ENCODE results near the gene METTL16.
"Not testable (repeated sequence)": the region's sequence is repeated elsewhere in the genome, so short reads cannot be mapped to it uniquely, and the experiment has no call there.

Gene METTL16

GRCh38 chr17:2445638-2446037, 66.0 kb downstream of the METTL16 start:
- Histone ChIP-seq H3K27ac (no peak overlapping the region), H3K4me2 (no peak overlapping the region), H3K79me2 (ENCODE audit: insufficient read depth, low read depth) (no peaks in the 10 kb centered on the region), H3K4me1 (ENCODE audit: low read depth, poor library complexity, severe bottlenecking) (no peaks in the 10 kb centered on the region), H3K9ac (no peak overlapping the region), H3K4me3 (IDR thresholded peaks at IDR 0.05; ENCODE audit: insufficient read depth, low read depth, low read length) (no peak overlapping the region), H2AFZ (ENCODE audit: low read depth) (no peak overlapping the region), H3K36me3 (ENCODE audit: insufficient read depth) (no peaks in the 10 kb centered on the region), H3K27me3 (ENCODE audit: insufficient read depth, low read depth) (no peaks in the 10 kb centered on the region), H4K20me1 (ENCODE audit: insufficient read depth) (no peaks in the 10 kb centered on the region)
- TF ChIP-seq, protein P1, sequence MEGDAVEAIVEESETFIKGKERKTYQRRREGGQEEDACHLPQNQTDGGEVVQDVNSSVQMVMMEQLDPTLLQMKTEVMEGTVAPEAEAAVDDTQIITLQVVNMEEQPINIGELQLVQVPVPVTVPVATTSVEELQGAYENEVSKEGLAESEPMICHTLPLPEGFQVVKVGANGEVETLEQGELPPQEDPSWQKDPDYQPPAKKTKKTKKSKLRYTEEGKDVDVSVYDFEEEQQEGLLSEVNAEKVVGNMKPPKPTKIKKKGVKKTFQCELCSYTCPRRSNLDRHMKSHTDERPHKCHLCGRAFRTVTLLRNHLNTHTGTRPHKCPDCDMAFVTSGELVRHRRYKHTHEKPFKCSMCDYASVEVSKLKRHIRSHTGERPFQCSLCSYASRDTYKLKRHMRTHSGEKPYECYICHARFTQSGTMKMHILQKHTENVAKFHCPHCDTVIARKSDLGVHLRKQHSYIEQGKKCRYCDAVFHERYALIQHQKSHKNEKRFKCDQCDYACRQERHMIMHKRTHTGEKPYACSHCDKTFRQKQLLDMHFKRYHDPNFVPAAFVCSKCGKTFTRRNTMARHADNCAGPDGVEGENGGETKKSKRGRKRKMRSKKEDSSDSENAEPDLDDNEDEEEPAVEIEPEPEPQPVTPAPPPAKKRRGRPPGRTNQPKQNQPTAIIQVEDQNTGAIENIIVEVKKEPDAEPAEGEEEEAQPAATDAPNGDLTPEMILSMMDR (conservative IDR thresholded peaks at IDR 0.05; ENCODE audit: low read depth, low read length), result no peak

DNA sequence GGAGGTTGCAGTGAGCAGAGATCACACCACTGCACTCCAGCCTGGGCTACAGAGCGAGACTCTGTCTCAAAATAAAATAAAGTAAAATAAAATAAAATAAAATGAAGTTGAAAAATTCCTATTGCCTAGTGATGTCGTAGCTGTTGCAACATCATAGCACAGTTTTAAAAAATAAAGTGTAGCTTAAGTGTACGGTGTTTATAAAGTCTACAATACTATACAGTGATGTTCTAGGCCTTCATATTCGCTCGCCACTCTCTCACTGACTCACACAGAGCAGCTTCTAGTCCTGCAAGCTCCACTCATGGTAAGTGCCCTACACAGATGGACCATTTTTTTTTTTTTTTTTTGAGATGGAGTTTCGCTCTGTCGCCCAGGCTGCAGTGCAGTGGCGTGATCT, 67.3 kb downstream of the METTL16 start:
- no peak overlapping the region for H3K4me3 ChIP-seq (IDR thresholded peaks at IDR 0.05; ENCODE audit: insufficient read depth, low read depth, low read length)
- no peaks in the 10 kb centered on the region for H3K36me3 ChIP-seq (ENCODE audit: insufficient read depth)
- H4K20me1 ChIP-seq (ENCODE audit: insufficient read depth), result no peaks in the 10 kb centered on the region

DNA sequence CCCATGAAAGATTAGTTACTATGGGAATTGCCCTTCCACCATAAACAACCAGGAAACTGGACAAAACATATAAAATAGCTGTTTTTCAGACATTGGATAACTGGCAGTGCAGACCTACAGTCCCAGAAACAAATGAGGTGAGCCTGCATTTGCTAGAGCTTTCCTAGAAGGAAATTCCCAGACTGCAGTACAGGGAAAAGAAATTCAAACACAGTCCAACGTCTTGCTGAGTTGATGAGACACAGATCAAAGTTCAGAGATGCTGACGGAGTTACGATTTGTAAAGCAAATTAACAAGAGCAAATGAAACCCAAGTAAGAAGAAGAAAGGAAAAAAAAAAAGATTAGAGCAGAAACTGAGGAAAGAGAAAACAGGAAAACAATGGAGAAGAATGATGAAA, 69.5 kb downstream of the METTL16 start:
- Histone ChIP-seq H3K4me2 (no peak overlapping the region), H3K79me2 (ENCODE audit: insufficient read depth, low read depth) (no peaks in the 10 kb centered on the region), H4K20me1 (ENCODE audit: insufficient read depth) (no peaks in the 10 kb centered on the region), H3K9ac (no peak overlapping the region), H3K36me3 (ENCODE audit: insufficient read depth) (no peaks in the 10 kb centered on the region), H3K27me3 (ENCODE audit: insufficient read depth, low read depth) (no peaks in the 10 kb centered on the region), H3K4me1 (ENCODE audit: low read depth, poor library complexity, severe bottlenecking) (no peaks in the 10 kb centered on the region), H3K27ac (no peak overlapping the region), H3K4me3 (IDR thresholded peaks at IDR 0.05; ENCODE audit: insufficient read depth, low read depth, low read length) (no peak overlapping the region), H2AFZ (ENCODE audit: low read depth) (no peak overlapping the region)
- TF ChIP-seq, protein P1 (conservative IDR thresholded peaks at IDR 0.05; ENCODE audit: low read depth, low read length), result no peak

More for the DNA sequence above, 67.3 kb downstream of the METTL16 start:
- no peak overlapping the region for H3K9ac ChIP-seq
- H3K27me3 ChIP-seq (ENCODE audit: insufficient read depth, low read depth), result no peaks in the 10 kb centered on the region
- TF ChIP-seq, protein P1 (conservative IDR thresholded peaks at IDR 0.05; ENCODE audit: low read depth, low read length), result no peak
- H3K27ac ChIP-seq, result no peak overlapping the region
- H3K4me2 ChIP-seq, result no peak overlapping the region
- H3K79me2 ChIP-seq (ENCODE audit: insufficient read depth, low read depth), result no peaks in the 10 kb centered on the region
- H2AFZ ChIP-seq (ENCODE audit: low read depth), result no peak overlapping the region
- H3K4me1 ChIP-seq (ENCODE audit: low read depth, poor library complexity, severe bottlenecking), result no peaks in the 10 kb centered on the region

DNA sequence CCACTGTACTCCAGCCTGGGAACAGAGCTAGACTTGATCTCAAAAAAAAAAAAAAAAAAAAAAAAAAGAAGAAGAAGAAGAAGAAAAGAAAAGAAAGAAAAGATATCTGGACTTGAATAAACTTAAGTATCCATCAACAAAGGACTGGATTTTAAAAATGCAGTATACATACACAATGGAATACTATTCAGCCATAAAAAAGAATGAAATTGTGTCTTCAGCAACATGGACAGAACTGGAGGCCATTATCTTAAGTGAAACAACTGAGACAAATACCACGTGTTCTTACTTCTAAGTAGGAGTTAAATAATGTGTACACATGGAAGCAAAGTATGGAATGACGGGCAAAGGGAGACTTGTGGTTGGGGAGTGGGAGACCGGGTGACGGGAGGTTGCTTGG, 70.8 kb downstream of the METTL16 start:
- Histone ChIP-seq H3K9ac (no peak overlapping the region), H2AFZ (ENCODE audit: low read depth) (no peak overlapping the region), H3K27ac (no peak overlapping the region), H3K36me3 (ENCODE audit: insufficient read depth) (no peaks in the 10 kb centered on the region), H3K79me2 (ENCODE audit: insufficient read depth, low read depth) (no peaks in the 10 kb centered on the region), H3K4me2 (no peak overlapping the region), H3K4me1 (ENCODE audit: low read depth, poor library complexity, severe bottlenecking) (no peaks in the 10 kb centered on the region), H4K20me1 (ENCODE audit: insufficient read depth) (no peaks in the 10 kb centered on the region), H3K4me3 (IDR thresholded peaks at IDR 0.05; ENCODE audit: insufficient read depth, low read depth, low read length) (no peak overlapping the region), H3K27me3 (ENCODE audit: insufficient read depth, low read depth) (no peaks in the 10 kb centered on the region)
- TF ChIP-seq, protein P1 (conservative IDR thresholded peaks at IDR 0.05; ENCODE audit: low read depth, low read length), result no peak

GRCh38 chr17:2439997-2440396, 71.7 kb downstream of the METTL16 start:
- H3K9ac ChIP-seq; H2AFZ ChIP-seq (ENCODE audit: low read depth); H3K79me2 ChIP-seq (ENCODE audit: insufficient read depth, low read depth); H3K4me3 ChIP-seq (IDR thresholded peaks at IDR 0.05; ENCODE audit: insufficient read depth, low read depth, low read length); H3K4me2 ChIP-seq; H3K36me3 ChIP-seq (ENCODE audit: insufficient read depth); H4K20me1 ChIP-seq (ENCODE audit: insufficient read depth); H3K27ac ChIP-seq; H3K27me3 ChIP-seq (ENCODE audit: insufficient read depth, low read depth); H3K4me1 ChIP-seq (ENCODE audit: low read depth, poor library complexity, severe bottlenecking): not testable (repeated sequence)

All from KMS-11 (cell line).